Osteoblast (primary cell): Measurements from ENCODE around the gene BMS1. TPM values are rescaled to one million over a fixed set of nuclear protein-coding genes. Genes with fewer than 3 reads are reported as not detected.
"Not testable (repeated sequence)": the region's sequence is repeated elsewhere in the genome, so short reads cannot be mapped to it uniquely, and the experiment has no call there.

Experiments
- DNase-seq: peaks from one replicate; pipeline ENCODE4 v3.0.0; 2011; ENCODE audit warnings: low spot score, mixed read lengths; ENCODE audit not compliant: insufficient read length; ENCODE audit errors: missing footprints
- H2AFZ ChIP-seq: 2 replicates; pipeline ENCODE4 v1.6.0; 2011; ENCODE audit warnings: mild to moderate bottlenecking, low read length
- H3K27ac ChIP-seq: 2 replicates; pipeline ENCODE4 v1.5.1; 2011; ENCODE audit warnings: mild to moderate bottlenecking, low read depth, low read length, moderate library complexity
- H3K27me3 ChIP-seq: 2 replicates; pipeline ENCODE4 v1.6.0; 2012; ENCODE audit warnings: mild to moderate bottlenecking, control low read depth, inconsistent platforms, low read length, moderate library complexity; ENCODE audit not compliant: insufficient read depth
- H3K36me3 ChIP-seq: 2 replicates; pipeline ENCODE4 v1.5.1; 2011; ENCODE audit warnings: mild to moderate bottlenecking, low read length, control low read depth, moderate library complexity; ENCODE audit not compliant: insufficient read depth
- H3K4me1 ChIP-seq: 2 replicates; pipeline ENCODE4 v1.5.1; 2011; ENCODE audit warnings: mild to moderate bottlenecking, low read length, control low read depth, moderate library complexity; ENCODE audit not compliant: insufficient read depth
- H3K4me2 ChIP-seq: 2 replicates; pipeline ENCODE4 v1.6.0; 2011; ENCODE audit warnings: mild to moderate bottlenecking, low read length; ENCODE audit not compliant: insufficient read depth
- H3K4me3 ChIP-seq: fragments of 200-600 bp; sonication (generic); 3 replicates; pipeline ENCODE4 v1.5.1; 2012; ENCODE audit warnings: mild to moderate bottlenecking, low read length, inconsistent platforms; ENCODE audit not compliant: insufficient read depth
- H3K79me2 ChIP-seq: 2 replicates; pipeline ENCODE4 v1.6.0; 2012; ENCODE audit warnings: mild to moderate bottlenecking, low read length, control low read depth, inconsistent platforms; ENCODE audit not compliant: insufficient read depth
- H3K9me3 ChIP-seq: 2 replicates; pipeline ENCODE4 v1.5.1; 2011; ENCODE audit warnings: low read depth, low read length, control low read depth
- H4K20me1 ChIP-seq: 2 replicates; pipeline ENCODE4 v1.6.0; 2012; ENCODE audit warnings: mild to moderate bottlenecking, low read length, control low read depth; ENCODE audit not compliant: insufficient read depth
- total RNA-seq: library from RNA; depleted of rRNA; stranded (reverse); fragments of >200 nt; gene quantifications from 2 replicates; pipeline ENCODE4 v1.2.3, GENCODE V29; 2012
- TF ChIP-seq, protein P1 (sequence below): IDR thresholded peaks from 2 replicates; pipeline ENCODE4 v1.5.1; 2011; ENCODE audit warnings: mild to moderate bottlenecking, low read depth, low read length, moderate library complexity; ENCODE audit errors: extremely low read depth

The BMS1 gene
- total RNA-seq, 1 donor = 14.5 TPM

DNA sequence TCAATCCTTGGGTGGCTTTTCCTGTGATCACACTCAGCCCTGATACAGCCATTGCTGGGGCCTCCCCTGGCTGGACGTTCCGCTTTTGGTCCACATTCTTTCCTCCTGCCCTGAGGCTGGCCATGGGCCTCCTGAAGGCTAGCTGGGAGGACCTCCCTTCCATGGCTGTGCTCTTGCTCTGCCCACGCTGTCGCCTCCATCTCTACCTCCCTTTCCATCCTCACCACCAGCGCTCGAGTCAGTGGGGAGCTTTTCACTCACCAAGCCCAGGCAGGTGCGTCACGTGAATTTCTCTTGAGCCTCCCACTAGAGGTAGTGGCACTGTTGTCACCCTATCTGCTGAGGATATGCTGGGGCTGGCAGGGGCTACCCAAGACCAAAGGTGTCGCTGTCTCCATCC, 85.9 kb downstream of the BMS1 start:
- Histone ChIP-seq H3K4me3 (no peak overlapping the region), H3K9me3 (no peaks in the 10 kb centered on the region), H3K4me1 (no peaks in the 10 kb centered on the region)

DNA sequence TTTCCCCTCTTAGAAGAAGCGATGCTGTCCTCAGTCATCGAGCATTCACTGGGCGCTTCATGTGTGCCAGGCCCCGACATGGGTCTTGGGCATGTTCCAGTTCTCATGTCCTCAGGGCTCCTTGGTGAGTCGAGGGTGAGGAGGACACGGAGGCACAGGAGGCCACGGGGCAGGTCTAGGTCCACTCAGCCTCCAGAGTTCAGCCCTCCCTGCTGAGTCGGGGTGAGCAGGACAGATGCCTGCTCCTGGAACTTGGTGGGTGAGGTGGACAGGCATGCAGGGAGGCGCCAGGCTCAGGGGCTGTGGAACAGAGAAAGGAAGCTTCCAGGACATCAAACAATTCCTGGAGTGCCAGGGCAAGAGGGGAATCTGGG, 87.4 kb downstream of the BMS1 start:
- no peak overlapping the region for H2AFZ ChIP-seq
- H3K27ac ChIP-seq = no peak overlapping the region
- H3K36me3 ChIP-seq = no peaks in the 10 kb centered on the region
- no peaks in the 10 kb centered on the region for H4K20me1 ChIP-seq
- H3K27me3 ChIP-seq = peaks cover 7% of the 10 kb centered on the region
- no peak overlapping the region for H3K4me3 ChIP-seq
- H3K9me3 ChIP-seq = no peaks in the 10 kb centered on the region
- TF ChIP-seq, protein P1, sequence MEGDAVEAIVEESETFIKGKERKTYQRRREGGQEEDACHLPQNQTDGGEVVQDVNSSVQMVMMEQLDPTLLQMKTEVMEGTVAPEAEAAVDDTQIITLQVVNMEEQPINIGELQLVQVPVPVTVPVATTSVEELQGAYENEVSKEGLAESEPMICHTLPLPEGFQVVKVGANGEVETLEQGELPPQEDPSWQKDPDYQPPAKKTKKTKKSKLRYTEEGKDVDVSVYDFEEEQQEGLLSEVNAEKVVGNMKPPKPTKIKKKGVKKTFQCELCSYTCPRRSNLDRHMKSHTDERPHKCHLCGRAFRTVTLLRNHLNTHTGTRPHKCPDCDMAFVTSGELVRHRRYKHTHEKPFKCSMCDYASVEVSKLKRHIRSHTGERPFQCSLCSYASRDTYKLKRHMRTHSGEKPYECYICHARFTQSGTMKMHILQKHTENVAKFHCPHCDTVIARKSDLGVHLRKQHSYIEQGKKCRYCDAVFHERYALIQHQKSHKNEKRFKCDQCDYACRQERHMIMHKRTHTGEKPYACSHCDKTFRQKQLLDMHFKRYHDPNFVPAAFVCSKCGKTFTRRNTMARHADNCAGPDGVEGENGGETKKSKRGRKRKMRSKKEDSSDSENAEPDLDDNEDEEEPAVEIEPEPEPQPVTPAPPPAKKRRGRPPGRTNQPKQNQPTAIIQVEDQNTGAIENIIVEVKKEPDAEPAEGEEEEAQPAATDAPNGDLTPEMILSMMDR = no peak
- no peaks in the 10 kb centered on the region for H3K4me1 ChIP-seq
- no peak overlapping the region for H3K4me2 ChIP-seq
- DNase-seq = no peak
- H3K79me2 ChIP-seq = no peaks in the 10 kb centered on the region

More for the DNA sequence above, 85.9 kb downstream of the BMS1 start:
- no peak overlapping the region for H3K4me2 ChIP-seq
- H4K20me1 ChIP-seq = no peaks in the 10 kb centered on the region
- peaks cover 10% of the 10 kb centered on the region for H3K27me3 ChIP-seq
- H3K27ac ChIP-seq = no peak overlapping the region
- no peaks in the 10 kb centered on the region for H3K79me2 ChIP-seq
- TF ChIP-seq, protein P1 = no peak
- DNase-seq = no peak
- H3K36me3 ChIP-seq = no peaks in the 10 kb centered on the region
- no peak overlapping the region for H2AFZ ChIP-seq

DNA sequence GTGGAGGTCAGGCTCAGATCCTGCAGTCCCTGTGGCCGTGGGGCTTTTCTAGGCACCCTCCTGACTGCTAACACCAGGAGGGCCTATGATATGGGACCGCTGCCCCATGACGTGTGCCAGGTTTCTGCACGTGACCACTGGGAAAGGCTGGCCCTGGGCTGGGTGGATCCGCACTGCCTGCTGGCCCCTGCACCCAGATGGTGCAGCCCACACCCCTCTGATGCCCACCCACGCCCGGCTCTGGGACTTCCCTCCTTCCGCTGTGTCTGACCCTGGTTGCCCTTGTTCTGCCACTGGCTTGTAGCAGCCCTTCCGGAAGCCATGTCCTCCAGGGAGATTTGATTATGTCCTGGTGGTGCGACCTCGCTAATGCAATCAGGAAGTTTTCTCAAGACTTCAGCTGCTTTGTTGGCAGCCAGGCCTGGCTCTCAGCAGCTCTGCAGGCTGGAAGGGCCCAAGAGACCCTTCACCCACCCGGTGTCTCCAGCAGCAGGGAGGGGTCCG, 88.6 kb downstream of the BMS1 start:
- not testable (repeated sequence) for H3K27ac ChIP-seq, H4K20me1 ChIP-seq, DNase-seq, H3K4me2 ChIP-seq, H3K36me3 ChIP-seq, H3K79me2 ChIP-seq, H3K9me3 ChIP-seq, H3K4me1 ChIP-seq, H2AFZ ChIP-seq, H3K27me3 ChIP-seq, H3K4me3 ChIP-seq

DNA sequence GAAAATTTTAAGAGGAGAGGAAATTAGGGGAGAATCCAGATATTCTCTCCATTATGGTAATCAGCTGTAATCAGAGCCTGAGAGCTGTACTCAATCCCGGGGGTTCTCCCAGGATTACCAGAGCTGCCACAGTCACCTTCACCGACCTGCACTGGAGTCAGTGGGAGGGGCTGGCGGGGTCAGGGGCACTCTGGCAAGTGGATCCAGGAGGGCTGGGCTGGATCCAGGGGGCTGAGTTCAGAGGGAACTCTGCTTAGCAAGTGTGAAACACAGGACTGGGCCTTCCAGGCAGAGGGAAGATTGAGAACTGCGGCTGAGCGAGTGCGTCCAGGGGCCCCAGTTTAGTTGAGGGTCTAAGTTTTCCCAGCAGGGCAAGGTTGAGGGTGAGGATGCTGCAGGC, 89.2 kb downstream of the BMS1 start:
- Histone ChIP-seq H3K4me2 (no peak overlapping the region), H3K36me3 (no peaks in the 10 kb centered on the region), H3K27me3 (no peaks in the 10 kb centered on the region), H2AFZ (no peak overlapping the region), H3K79me2 (no peaks in the 10 kb centered on the region), H3K27ac (no peak overlapping the region), H3K4me1 (no peaks in the 10 kb centered on the region), H3K9me3 (no peaks in the 10 kb centered on the region), H3K4me3 (no peak overlapping the region), H4K20me1 (no peaks in the 10 kb centered on the region)
- TF ChIP-seq, protein P1 = no peak
- DNase-seq = no peak
